ENCODE data around the gene VPS9D1.
A peak's percentile ranks its signal among the peaks of the same experiment; 100 is the strongest.
"Not testable (repeated sequence)": the region's sequence is repeated elsewhere in the genome, so short reads cannot be mapped to it uniquely, and the experiment has no call there.

The VPS9D1 gene

DNA sequence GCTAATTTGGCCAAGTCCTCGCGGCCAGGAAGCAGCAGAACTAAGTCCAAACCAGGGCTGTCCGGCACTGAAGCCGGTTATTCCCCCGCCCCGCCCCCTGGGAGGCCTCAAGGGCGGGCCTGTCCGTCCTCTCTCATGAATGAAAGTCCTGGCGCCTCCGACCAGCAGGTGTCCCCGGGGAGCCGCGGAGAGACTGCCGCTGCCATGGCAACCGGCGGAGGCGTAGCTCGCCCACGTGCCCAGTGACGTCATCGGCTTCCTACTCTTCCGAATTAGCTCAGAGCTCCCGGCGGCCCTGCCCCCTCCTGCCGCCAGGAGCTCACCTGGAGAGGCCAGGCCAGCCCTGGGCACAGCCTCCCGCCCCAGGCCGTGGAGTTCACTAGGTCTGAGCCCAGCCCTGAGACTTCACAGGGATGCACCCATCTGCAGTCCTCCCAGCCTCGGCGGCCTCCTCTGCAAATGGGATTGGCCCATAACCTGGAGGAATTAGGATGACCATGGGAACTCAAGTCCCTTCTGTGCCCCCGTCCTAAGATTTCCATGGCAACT lies 20.5 kb downstream of the VPS9D1 start:
- H3K27ac ChIP-seq, result peak overlapping the region; percentile 89
- TF ChIP-seq ZFX (IDR thresholded peaks at IDR 0.05), result no peak
- TF ChIP-seq, protein P1, sequence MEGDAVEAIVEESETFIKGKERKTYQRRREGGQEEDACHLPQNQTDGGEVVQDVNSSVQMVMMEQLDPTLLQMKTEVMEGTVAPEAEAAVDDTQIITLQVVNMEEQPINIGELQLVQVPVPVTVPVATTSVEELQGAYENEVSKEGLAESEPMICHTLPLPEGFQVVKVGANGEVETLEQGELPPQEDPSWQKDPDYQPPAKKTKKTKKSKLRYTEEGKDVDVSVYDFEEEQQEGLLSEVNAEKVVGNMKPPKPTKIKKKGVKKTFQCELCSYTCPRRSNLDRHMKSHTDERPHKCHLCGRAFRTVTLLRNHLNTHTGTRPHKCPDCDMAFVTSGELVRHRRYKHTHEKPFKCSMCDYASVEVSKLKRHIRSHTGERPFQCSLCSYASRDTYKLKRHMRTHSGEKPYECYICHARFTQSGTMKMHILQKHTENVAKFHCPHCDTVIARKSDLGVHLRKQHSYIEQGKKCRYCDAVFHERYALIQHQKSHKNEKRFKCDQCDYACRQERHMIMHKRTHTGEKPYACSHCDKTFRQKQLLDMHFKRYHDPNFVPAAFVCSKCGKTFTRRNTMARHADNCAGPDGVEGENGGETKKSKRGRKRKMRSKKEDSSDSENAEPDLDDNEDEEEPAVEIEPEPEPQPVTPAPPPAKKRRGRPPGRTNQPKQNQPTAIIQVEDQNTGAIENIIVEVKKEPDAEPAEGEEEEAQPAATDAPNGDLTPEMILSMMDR (conservative IDR thresholded peaks at IDR 0.05), result peak; percentile 70

DNA sequence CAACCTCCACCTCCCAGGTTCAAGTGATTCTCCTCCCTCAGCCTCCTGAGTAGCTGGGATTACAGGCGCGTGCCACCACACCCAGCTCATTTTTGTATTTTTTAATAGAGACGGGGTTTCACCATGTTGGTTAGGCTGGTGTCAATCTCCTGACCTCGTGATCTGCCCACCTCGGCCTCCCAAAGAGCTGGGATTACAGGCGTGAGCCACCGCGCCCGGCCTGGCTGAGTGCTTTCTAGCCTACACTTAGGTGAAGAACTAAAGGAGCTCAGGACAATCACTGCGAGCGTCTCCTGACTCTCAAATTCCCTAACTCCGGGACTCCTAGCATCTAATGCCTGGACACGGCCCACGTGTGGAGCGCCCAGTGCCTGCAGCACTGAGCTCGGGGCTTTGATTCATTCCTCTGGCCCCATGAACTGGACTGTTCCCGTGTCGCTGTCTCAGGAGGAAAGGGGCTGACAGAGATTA lies 21.0 kb downstream of the VPS9D1 start:
- H3K27ac ChIP-seq, result peak overlapping the region; percentile 89

DNA sequence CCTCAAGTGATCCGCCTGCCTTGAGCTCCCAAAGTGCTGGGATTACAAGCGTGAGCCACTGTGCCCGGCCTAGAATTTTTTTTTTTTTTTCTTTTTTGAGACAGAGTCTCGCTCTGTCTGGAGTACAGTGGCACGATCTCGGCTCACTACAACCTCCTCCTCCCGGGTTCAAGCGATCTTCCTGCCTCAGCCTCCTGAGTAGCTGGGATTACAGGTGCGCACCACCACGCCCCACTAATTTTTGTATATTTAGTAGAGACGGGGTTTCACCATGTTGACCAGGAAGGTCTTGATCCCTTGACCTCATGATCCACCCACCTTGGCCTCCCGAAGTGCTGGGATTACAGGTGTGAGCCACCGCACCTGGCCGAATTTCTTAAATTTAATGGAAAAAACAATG lies 22.0 kb downstream of the VPS9D1 start:
- H3K27ac ChIP-seq, result not testable (repeated sequence)

DNA sequence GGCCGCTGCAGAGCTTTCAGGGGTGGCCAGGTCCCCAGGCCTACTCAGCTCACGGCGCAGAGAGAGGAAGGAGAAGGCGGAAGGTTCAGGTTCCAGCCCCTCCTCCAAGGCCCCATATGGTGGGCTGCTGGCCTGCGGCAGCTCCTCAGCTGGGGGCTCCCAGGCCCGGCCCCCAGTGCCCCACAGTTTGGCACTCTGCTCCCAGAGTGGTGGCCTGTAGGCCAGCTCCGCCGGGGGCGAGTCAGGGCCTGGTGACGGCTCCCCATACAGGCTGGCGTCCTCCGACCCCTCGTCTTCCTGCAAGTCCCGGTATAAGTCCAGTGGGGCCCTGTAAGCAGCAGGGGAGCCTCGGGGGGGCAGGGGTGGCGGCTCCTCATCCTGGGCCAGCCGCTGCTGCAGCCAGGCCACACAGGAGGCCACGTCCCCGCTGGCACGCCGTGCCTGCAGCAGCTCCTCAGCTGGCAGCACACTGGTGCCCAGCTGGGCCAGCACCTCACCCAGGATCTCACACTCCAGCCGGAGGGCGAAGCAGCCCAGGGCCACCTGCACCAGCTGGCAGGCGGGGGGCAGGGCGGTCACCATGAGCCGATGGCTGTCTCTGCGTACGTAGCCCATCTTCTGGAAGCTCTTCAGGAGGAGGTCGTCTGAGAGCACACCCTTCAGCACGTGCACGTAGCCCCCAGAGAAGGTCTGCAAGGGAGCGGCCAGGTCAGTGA lies 22.9 kb downstream of the VPS9D1 start:
- no peak for TF ChIP-seq ZFX (IDR thresholded peaks at IDR 0.05)
- TF ChIP-seq, protein P1 (conservative IDR thresholded peaks at IDR 0.05), result no peak
- no peak overlapping the region for H3K27ac ChIP-seq

DNA sequence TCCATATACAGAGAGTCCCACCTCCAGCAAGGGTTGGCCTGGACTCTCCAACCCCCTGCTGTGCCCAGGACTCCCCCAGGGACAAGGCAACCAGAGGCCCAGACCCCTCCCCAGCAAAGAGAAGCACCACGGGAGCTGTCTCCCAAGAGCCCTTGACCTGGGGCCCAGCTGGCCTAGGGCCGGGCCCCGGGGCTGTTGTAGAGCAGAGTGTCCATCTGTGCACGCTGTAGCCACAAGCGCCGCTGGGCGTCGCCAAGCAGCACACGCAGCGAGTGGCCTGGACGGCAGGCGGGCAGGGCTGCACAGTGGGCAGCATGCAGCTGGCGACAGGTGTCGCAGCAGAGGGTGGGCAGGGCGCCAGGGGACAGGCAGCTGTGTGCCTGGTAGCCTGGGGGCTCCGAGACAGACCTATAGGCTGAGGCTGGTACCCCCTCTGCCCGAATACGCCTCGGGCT lies 23.5 kb downstream of the VPS9D1 start:
- H3K27ac ChIP-seq, result no peak overlapping the region
- TF ChIP-seq ZFX (IDR thresholded peaks at IDR 0.05), result no peak
- TF ChIP-seq, protein P1 (conservative IDR thresholded peaks at IDR 0.05), result no peak

DNA sequence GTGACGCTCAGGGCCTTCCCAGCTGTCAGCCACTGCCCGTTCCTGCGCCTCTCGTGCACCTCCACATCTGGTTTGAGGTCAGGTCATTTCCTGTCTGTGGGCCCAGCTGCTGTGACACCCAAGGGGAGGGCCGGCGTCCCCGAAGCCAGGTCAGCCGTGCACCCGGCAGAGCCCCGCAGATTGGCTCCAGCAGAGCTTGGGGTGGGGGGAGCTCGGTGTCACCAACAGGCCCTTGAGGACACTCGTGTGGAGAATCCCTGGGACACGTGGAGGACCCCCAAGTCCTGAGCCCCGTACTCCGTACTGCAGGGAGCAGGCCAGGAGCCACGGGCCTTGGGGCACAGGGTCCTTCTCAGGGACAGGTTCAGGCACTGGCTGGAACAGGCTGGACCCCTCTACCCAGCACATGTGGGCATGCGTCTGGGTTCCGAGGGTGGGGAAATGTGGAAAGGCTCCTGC lies 24.0 kb downstream of the VPS9D1 start:
- H3K27ac ChIP-seq, result no peak overlapping the region
- TF ChIP-seq, protein P1 (conservative IDR thresholded peaks at IDR 0.05), result no peak
- no peak for TF ChIP-seq ZFX (IDR thresholded peaks at IDR 0.05)

DNA sequence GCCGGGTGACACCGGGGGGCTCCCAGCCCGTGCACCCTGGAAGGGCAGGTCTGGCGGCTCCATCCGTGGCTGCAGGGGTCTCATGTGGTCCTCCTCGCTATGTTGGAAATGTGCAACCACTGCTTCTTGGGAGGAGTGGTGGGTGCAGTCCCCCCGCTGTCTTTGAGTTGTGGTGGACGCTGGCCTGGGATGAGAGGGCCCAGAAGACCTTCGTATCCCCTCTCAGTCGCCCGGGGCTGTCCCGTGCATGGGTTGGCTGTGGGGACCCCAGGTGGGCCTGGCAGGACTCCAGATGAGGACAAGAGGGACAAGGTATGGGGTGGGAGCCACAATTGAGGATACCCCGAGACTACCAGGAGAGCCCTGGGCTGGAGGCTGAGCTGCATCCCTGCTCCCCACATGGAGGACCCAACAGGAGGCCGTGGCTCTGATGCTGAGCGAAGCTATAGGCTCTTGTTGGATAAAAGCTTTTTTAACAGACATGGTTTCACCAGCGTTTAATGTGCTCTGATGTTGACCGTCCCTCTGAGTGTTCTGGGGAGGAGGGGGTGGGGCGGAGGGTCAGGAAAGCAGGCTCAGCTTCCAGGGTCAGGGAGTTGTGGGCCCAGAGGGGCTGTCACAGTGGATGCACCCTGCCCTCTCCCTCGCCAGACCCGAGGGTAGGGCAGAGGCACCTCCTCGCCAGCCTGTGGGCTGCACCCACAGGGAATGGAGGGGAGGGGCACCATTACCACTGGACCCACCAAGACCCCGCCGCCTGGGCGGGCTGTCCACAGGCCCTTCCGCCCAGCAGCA lies 24.6 kb downstream of the VPS9D1 start:
- H3K27ac ChIP-seq, result no peak overlapping the region

More for the DNA sequence above, 24.6 kb downstream of the VPS9D1 start:
- TF ChIP-seq ZFX (IDR thresholded peaks at IDR 0.05), result no peak
- TF ChIP-seq, protein P1 (conservative IDR thresholded peaks at IDR 0.05), result no peak

All from C4-2B (cell line).